Spleen (tissue), 11 donors: ENCODE measurements around the gene AGRN. TPM values are rescaled to one million over a fixed set of nuclear protein-coding genes. Genes with fewer than 3 reads are reported as not detected.

ENCODE experiments used
- DNase-seq: peaks from one replicate; pipeline ENCODE4 v3.0.0-alpha.2; 2020
- H3K27ac ChIP-seq, 8 donors: fragments of 200-600 bp; sonication (generic) in 7 of 8; 1 replicate in 4 of 8; 2 replicates in 4 of 8; pipeline versions ENCODE4 v1.5.0 to v1.8.0; 2016 to 2021; ENCODE audit warnings: inconsistent platforms in 4 of 8, mild to moderate bottlenecking in 4 of 8, moderate library complexity in 1 of 8
- H3K27me3 ChIP-seq, 7 donors: fragments of 200-600 bp; sonication (generic) in 6 of 7; replicated peaks in 1 of 7; 1 replicate in 4 of 7; 2 replicates in 3 of 7; pipeline versions ENCODE4 v1.5.0 to v1.8.0; 2016 to 2021; ENCODE audit warnings: inconsistent platforms in 3 of 7, mild to moderate bottlenecking in 1 of 7
- H3K36me3 ChIP-seq, 6 donors: fragments of 200-600 bp; sonication (generic) in 5 of 6; 1 replicate in 4 of 6; 2 replicates in 2 of 6; pipeline versions ENCODE4 v1.5.0 to v1.8.0; 2016 to 2021; ENCODE audit warnings: inconsistent platforms in 2 of 6
- H3K4me1 ChIP-seq, 6 donors: fragments of 200-600 bp; sonication (generic) in 5 of 6; 1 replicate in 3 of 6; 2 replicates in 3 of 6; pipeline versions ENCODE4 v1.5.0 to v1.8.0; 2016 to 2021; ENCODE audit warnings: inconsistent platforms in 3 of 6
- H3K4me3 ChIP-seq, 8 donors: fragments of 200-600 bp; sonication (generic) in 7 of 8; 1 replicate in 4 of 8; 2 replicates in 4 of 8; pipeline versions ENCODE4 v1.5.0 to v1.8.0; 2016 to 2021; ENCODE audit warnings: inconsistent platforms in 4 of 8, mild to moderate bottlenecking in 4 of 8, moderate library complexity in 2 of 8
- H3K9me3 ChIP-seq, 8 donors: fragments of 200-600 bp; sonication (generic) in 7 of 8; 1 replicate in 4 of 8; 2 replicates in 4 of 8; pipeline versions ENCODE4 v1.5.0 to v1.8.0; 2016 to 2021; ENCODE audit warnings: inconsistent platforms in 4 of 8
- CTCF ChIP-seq, 11 experiments: fragments of 200-600 bp in 7 of 11; fragments of 450-650 bp in 4 of 11; sonication (generic) in 4 of 11; IDR thresholded peaks in 8 of 11; conservative IDR thresholded peaks in 3 of 11; 1 replicate in 7 of 11; 2 replicates in 4 of 11; pipeline versions ENCODE4 v1.4.0 to v1.8.0; 2016 to 2021; ENCODE audit warnings: antibody characterized with exemption in 11 of 11, inconsistent platforms in 4 of 11, mild to moderate bottlenecking in 1 of 11
- POLR2A ChIP-seq, 3 donors: fragments of 450-650 bp; IDR thresholded peaks; one replicate each; pipeline ENCODE4 v1.5.1; 2017; ENCODE audit warnings: antibody characterized with exemption in 3 of 3, mild to moderate bottlenecking in 1 of 3
- POLR2AphosphoS5 ChIP-seq, 3 donors: sonication (generic); formaldehyde crosslinking; IDR thresholded peaks; one replicate each; pipeline ENCODE4 v1.5.1; 2017; ENCODE audit warnings: antibody characterized with exemption in 3 of 3
- WGBS, 5 donors: extraction: QIAGEN DNeasy Blood & Tissue Kit in 3 of 5; methylation state at CpG; one replicate each; pipeline versions ENCODE4 v1.1.5 to v1.1.7; 2013 to 2018; 5-methylcytosine and 5-hydroxymethylcytosine counted together
- intact Hi-C: fragments of 100-400 bp; cut with DNase I; formaldehyde crosslinking; loops from one replicate; pipeline ENCODE4 v1.15.0; 2023; ENCODE audit warnings: low total_unique reads
- polyA plus RNA-seq, 3 donors: library from polyadenylated mRNA; stranded (reverse); fragments of 200-250 nt; gene quantifications; one replicate each; pipeline ENCODE4 v1.2.1, GENCODE V29; 2013
- total RNA-seq, 7 donors: library from RNA; depleted of rRNA in 3 of 7; stranded (reverse); fragments of >200 nt in 3 of 7; fragmentation: NEBNext Ultra II Directional in 4 of 7; extraction: Animal tissue kit (Norgen Biotek cat#: 25700) in 4 of 7; gene quantifications; one replicate each; pipeline versions ENCODE4 v1.1.0 to v1.2.1, GENCODE V29; 2016 to 2021
- donor health status: healthy with polysubstance abuse.
- donor health status: DM: no; HTN: no; CAD: no; lungs with moderate emphysema.
- donor health status: DM: no; HTN: no; CAD: no.
- donor health status: Bipolar disorder and iron deficiency.
- donor health status: healthy.
- donor health status: DM: no; HTN: no; CAD: no.
- donor health status: DM: yes; HTN: yes; CAD: no.

AGRN gene
- total and polyA plus RNA-seq, 10 donors: 4.6 to 27.2 (median 14.5) TPM

GRCh38 chr1:1038694-1039093 lies 18.8 kb downstream of the AGRN start:
- intact Hi-C loops: no loop called here
- H3K27ac ChIP-seq: no peak overlapping the region
- TF ChIP-seq CTCF (IDR thresholded peaks at IDR 0.05 in 8 of 11, conservative IDR thresholded peaks at IDR 0.05 in 3 of 11) (no peak), POLR2A (IDR thresholded peaks at IDR 0.05) (no peak), POLR2AphosphoS5 (IDR thresholded peaks at IDR 0.05) (no peak)
- H3K36me3 ChIP-seq: peaks cover 0 to 3% (median 0%) of the 10 kb centered on the region in 6 donors
- H3K9me3 ChIP-seq: peaks cover 0 to 3% (median 0%) of the 10 kb centered on the region in 8 donors
- DNase-seq: no peak
- peaks cover 13 to 40% (median 29%) of the 10 kb centered on the region in 6 donors for H3K4me1 ChIP-seq
- no peak overlapping the region for H3K4me3 ChIP-seq
- peaks cover 2 to 70% (median 27%) of the 10 kb centered on the region in 7 donors for H3K27me3 ChIP-seq
- WGBS, 5 donors: 57 to 74% (median 70%) methylated on average over 6 of the region's 6 CpGs

GRCh38 chr1:1039145-1039910 lies 19.4 kb downstream of the AGRN start:
- intact Hi-C loops: no loop called here
- no peak overlapping the region for H3K27ac ChIP-seq
- no peak for DNase-seq
- no peak for TF ChIP-seq POLR2A (IDR thresholded peaks at IDR 0.05)
- TF ChIP-seq CTCF (IDR thresholded peaks at IDR 0.05 in 8 of 11, conservative IDR thresholded peaks at IDR 0.05 in 3 of 11): no peak
- TF ChIP-seq POLR2AphosphoS5 (IDR thresholded peaks at IDR 0.05): no peak
- peak overlapping the region in 4 of 8 donors; percentile 40 to 67 (median 47) for H3K4me3 ChIP-seq
- H3K36me3 ChIP-seq: peaks cover 0 to 5% (median 0%) of the 10 kb centered on the region in 6 donors
- peaks cover 0 to 3% (median 0%) of the 10 kb centered on the region in 8 donors for H3K9me3 ChIP-seq
- H3K27me3 ChIP-seq: peaks cover under 1 to 64% (median 21%) of the 10 kb centered on the region in 7 donors
- H3K4me1 ChIP-seq: peaks cover 13 to 34% (median 23%) of the 10 kb centered on the region in 6 donors
- WGBS, 5 donors: 20 to 36% (median 28%) methylated on average over 16 to 17 of the region's 17 CpGs

GRCh38 chr1:1040004-1040991 lies 20.4 kb downstream of the AGRN start:
- TF ChIP-seq CTCF (IDR thresholded peaks at IDR 0.05 in 8 of 11, conservative IDR thresholded peaks at IDR 0.05 in 3 of 11) (peak in 4 of 11 experiments; percentile 14 to 20 (median 18)), POLR2A (IDR thresholded peaks at IDR 0.05) (no peak), POLR2AphosphoS5 (IDR thresholded peaks at IDR 0.05) (peak; percentile 22 to 68 (median 59))
- peaks cover 0 to 54% (median 16%) of the 10 kb centered on the region in 7 donors for H3K27me3 ChIP-seq
- H3K27ac ChIP-seq: no peak overlapping the region
- H3K36me3 ChIP-seq: peaks cover 0 to 11% (median 0%) of the 10 kb centered on the region in 6 donors
- intact Hi-C loops: no loop called here
- H3K9me3 ChIP-seq: peaks cover 0 to 3% (median 0%) of the 10 kb centered on the region in 8 donors
- H3K4me3 ChIP-seq: peak overlapping the region; percentile 22 to 67 (median 40)
- H3K4me1 ChIP-seq: peaks cover 13 to 29% (median 22%) of the 10 kb centered on the region in 6 donors
- 3 to 6% (median 4%) methylated on average over 46 to 98 of the region's 99 CpGs for WGBS, 5 donors
- DNase-seq: peak; percentile 92
